Islet of Langerhans (tissue), 1 donor: ENCODE data around the gene C1orf21.
"Not testable (repeated sequence)": the region's sequence is repeated elsewhere in the genome, so short reads cannot be mapped to it uniquely, and the experiment has no call there.

Source experiments
- FAIRE-seq: peaks from one replicate; lab custom pipeline; 2011; peaks lifted over from hg19 to GRCh38; lab: Jason Lieb, UNC

Gene C1orf21

DNA sequence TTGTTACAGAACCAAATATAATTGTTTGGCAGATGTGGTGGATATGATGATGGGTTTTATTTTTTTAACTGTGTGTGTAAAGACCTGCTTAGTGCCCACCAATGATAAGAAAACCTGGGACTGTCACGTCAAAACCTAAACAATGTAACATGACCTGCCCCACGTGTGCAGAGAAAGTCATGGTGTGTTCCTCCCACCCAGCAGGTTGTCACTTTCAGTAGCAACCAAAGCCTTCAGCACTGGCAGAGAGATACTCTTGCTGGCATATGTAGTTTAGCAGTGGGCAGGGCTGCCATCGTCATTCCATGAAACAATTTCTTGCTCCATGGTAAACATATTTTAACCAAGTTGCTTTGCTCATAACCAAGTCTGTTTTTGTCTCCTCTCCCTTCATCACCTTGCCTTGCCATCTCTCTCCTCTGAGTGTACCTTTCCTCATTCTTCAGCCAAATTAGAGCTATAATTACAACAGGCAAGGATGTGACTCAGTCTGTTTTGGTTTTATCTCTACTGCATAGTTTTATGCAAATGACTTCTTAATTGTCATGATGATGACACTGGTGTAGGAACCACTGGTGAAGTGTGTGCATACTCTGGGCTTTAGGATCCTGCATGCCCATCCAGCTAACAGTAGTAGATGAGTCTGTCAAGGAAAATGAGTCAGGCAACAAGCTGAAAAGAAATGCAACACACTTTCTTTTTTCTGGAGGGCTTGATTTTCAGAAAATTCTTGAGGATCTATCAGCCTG lies 217.5 kb downstream of the C1orf21 start:
- no peak for FAIRE-seq

DNA sequence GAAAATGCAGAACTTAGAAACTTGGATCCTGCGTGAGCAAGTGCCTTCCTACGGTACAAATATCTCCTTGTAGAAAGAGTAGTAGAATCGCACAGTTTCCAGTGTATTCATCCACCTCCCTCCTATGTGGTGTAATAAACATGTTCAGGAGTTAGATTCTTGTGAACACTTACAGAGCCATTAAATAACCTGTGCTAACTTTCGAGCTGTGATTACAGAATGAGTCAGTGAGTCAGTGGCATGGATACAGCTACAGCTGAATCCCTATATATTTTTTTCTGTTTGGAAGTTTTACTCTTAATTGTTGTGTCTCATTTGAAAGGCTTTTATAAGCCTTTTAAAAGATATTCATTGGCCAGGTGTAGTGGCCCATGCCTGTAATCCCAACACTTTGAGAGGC lies 219.1 kb downstream of the C1orf21 start:
- no peak for FAIRE-seq

DNA sequence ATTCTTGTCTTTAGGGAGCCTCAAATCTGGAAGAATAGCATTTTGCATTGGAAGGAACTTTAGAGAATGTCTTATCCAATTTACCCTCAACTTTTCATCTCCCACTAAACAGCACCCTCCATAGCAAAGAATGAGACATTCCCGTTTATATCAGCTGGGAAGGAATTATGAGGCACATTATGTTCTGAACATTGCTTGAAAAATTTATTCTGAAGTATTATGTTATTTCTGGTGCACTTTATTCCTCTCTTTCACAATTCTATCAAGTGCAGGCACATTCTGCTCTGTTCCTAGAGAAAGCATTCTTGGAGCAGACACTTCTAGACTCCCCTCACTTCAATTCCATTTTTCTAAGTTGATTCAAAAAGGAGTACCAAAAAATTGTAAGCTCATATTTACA lies 220.0 kb downstream of the C1orf21 start:
- no peak for FAIRE-seq

DNA sequence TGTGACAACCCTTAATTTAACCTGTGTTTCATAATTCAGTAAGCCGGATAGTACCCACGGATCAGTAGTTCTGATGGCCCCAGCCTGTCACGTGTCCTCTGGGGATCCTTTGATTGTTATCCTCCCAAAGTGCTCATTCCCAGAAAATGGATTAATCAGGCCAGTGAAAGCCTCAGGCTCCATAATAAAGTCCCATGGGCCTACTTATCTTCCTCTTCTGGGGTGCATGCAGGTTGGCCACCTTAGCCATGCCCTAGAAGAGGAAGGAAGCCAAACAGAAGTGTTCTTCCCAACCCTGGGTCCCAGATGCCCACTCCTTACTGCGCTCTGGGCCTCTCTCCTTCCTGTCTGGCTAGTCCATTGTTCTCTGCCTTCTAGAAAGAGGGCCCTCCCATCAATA lies 221.8 kb downstream of the C1orf21 start:
- FAIRE-seq: no peak

DNA sequence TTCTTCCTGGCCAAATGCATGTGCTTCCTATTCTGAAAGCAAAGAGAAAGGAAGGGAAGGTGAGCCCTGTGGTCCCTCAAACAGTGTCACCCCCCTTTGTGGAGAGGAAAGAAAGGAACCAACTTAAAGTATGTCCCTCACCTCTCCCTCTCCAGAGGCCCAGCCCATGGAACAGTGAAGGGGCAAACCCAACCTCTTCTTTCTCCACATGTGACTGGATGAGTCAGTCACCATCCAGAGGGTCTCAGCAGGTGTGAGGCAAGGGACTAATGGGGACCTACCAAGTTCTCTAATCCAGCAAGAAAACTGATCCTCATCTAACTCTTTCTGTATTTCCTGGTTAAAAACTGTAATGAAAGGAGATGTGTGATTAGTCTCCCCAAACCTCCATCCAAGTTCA lies 222.2 kb downstream of the C1orf21 start:
- FAIRE-seq: no peak

DNA sequence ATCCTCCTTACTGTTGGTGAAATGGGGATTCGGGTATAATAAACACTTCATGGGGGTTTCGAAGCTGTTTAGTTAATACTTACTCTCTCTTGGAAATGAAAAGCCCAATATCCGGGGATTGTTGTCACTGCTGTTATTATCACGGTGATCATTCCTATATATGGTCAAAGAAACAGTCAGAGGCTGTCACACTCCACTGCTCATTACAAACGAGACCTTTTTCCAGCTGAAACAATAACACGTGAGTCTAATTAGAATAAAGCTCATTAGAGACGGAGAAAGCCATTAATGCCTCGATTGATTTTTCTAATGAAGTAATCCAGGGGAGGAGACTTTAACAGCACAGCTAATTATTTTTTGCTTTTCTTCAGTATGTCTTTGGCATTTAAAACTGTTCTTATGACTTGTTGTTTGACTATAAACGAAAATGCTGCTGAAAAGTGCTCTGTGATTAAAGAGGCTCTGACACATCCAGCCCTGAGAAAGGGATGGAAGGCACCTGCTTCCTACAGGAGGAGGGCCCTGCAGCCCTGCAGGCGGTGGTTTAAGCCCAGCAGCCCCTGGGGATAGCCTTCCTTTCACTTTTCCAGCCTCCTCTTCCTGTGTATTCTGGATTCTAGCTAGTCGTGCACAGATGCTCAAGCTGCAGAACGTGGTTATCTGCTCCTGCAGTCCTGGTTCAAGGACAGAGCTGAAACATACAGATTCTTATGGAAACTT lies 224.2 kb downstream of the C1orf21 start:
- no peak for FAIRE-seq

DNA sequence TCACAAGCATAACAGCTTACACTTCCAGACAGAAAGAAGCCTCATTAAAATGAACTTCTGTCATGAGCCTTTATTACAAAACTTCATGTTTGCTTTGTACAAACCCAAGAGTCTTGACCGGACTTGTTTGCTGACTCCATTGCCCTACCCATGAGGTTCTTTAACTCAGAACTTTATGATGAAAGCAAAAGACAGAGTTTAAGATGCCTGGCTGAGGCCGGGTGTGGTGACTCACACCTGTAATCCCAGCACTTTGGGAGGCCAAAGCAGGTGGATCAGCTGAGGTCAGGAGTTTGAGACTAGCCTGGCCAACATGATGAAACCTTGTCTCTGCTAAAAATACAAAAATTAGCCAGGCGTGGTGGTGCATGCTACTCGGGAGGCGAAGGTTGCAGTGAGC lies 225.4 kb downstream of the C1orf21 start:
- not testable (repeated sequence) for FAIRE-seq

DNA sequence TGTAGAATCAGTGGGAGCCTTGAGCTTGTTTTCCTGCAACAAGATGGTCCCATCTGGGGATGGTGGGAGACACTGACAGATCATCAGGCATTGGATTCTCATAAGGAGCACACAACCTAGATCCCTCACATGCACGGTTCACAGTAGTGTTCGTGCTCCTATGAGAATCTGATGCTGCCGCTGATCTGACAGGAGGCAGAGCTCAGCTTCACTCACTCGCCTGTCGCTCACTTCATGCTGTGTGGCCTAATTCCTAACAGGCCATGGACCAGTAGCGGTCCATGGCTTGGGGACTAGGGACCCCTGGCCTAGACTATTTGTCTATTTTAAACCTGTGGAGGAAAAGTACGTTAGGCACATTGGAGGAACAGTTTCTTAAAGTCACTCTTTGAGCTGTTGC lies 227.8 kb downstream of the C1orf21 start:
- FAIRE-seq: no peak

DNA sequence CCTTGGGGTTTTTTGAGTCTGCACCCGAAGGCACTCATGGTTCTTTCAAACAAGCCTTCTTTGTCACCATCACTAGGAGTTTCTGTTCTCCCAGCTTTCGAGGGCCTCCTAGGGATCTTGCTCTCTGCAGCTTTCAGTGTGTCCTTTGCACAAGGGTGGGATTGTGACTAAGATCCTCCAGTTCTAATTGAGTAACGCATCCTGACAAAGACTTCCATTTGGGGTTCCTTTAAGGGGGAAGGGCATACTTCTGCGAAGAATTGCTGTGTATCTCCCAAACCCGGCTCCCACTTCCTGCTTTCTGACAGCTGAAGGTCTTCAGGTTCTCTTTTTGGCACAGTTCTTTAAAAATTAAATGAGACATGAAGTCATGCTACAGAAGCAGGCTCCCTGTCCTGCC lies 228.5 kb downstream of the C1orf21 start:
- FAIRE-seq: no peak

DNA sequence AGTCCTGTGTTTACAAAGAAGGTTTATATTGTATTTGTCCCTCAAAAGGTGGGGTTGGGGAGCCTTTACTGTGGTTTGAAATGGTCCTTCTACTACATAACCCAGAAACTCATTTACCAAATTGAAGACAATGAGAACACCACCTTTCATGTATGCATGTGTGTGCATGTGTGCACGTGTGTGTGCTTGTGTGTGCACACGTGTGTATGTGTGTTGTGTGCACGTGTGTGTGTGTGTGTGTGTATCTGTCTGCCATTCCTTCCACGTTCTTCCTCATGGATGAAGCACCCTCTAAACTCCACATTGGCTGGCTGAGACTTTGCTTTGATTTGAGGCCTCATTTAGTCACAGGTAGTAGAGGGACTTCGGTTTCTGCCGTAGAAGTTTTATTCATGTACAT lies 229.7 kb downstream of the C1orf21 start:
- FAIRE-seq: no peak

DNA sequence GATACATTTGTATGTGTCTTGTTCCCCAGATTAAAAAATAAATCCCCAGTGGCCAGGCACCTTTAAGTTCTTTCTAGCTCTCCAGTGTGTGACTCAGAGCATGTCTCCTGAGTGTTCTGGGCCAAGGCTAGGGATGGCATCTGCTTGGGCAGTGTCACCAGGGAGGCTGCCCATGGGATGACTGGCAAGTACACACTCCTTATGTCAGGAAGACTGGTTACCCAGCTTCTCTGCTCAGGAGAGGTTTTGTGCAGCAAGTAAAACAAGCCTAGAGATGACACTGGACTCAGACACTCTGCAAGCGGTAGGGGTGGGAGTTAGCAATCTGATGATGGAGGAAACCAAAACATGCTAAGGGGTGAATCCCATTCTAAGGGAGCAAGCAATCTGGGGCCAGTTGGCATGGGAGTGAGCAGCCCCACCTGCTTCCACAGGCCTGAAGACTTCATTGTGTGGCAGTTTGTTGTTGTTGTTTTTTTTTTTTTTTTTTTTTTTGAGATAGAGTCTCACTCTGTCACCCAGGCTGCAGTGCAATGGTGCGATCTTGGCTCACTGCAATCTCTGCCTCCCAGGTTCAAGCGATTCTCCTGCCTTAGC lies 230.7 kb downstream of the C1orf21 start:
- no peak for FAIRE-seq

DNA sequence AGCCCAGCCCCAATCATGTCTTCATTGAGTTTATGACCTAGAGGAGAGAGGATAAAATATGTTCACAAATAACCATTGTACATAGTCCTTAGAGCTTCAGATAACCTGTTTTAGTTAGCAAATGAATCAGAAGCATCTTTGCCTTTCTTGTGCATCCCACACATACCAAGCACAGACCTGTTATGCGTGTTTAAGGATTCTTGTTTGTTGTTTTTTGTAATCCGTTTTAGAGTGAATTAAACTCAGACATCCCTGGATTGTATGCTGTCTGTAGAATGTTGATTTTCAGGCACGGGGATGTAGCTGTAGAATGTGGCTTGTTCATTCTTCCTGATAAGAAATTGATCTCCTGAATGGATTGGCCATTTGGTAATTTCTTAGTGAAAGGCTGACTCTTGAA lies 232.0 kb downstream of the C1orf21 start:
- FAIRE-seq: no peak

DNA sequence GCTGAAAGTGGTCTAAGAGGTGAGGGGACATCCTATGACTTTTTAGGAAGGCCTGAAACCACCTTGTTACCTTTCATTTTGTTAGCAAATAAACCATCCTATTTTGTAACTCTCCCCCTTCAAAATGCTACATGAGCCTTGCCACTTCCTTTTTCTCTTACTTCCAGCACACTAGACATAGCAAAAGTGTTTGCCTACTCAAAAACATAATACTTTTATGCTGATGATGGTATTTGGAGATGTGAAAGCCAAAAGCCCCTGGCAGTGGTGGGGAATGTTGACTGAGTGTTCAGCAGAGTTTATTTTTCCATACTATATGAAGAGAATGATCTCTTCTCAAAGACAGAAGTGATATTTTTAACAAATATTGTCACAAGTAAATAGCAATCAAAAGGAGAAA lies 233.6 kb downstream of the C1orf21 start:
- FAIRE-seq: no peak

DNA sequence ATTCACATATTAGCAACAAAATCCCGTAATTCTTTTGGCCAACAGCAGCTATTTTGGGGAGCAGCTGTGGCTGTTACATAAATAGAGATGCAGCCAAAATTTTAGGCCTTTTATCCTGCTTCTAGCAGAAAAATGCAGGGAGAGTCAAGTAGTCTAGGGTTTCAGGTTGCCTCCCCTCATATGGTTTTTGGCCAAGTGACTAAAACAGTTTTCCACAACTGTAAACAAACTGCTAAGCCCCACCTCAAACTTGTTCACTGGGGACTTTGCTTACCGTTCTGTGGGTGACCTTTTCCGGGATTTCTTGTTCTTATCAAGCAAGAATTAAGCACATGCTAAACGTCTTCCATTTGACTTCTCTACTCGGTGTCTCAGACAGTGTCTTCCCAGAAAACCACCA lies 234.4 kb downstream of the C1orf21 start:
- FAIRE-seq: no peak

DNA sequence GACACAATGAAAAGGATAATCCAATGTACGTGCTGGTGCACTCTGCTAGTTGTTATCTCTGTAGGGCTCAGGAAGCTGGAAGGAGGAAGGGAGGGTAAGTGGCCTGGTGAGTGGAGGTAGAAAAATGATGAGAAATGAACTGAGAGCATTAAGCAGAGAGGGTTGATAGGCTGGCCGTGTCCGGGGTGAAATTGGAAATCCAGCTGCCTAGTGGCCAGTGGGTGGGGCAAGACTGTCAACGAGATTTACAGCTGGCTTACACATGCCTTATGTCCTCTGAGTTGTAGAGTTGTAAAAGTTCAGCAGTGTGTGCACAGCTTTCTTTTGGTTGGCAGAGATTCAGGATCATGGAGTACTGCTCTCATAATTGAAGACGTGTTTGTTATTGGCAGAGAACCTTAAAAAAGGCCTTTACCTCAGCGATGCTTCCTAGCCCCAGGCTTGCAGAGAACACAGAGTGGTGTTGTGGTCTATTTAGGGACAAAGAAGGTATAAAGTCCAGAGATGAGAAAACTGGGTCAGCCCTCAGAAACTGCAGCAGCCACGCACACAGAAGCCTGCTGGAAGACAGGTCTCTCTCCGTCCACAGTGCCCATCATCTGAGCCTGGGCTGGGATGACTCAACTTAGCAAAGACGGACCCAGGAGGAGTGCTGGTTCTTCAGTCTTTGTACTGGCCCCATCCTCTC lies 235.5 kb downstream of the C1orf21 start:
- FAIRE-seq: no peak

DNA sequence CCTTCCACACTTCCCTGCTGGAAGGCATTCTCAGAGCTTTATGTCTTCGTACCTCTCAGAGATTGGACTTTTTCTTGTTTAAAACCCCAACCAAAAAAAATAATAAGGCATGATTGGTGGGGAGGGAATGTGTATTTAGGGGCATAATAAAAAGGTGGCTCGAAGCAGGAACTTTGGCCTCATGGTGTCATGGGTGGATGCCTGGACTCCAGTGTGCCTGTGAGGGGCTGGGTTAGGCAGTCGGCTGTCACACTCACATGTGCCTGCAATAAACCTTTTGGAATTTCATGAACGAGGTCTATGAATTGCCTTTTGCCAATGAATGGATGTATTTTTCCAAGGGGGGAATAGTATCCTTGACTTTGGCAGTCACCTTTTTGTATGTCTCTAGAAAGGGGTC lies 236.6 kb downstream of the C1orf21 start:
- no peak for FAIRE-seq

DNA sequence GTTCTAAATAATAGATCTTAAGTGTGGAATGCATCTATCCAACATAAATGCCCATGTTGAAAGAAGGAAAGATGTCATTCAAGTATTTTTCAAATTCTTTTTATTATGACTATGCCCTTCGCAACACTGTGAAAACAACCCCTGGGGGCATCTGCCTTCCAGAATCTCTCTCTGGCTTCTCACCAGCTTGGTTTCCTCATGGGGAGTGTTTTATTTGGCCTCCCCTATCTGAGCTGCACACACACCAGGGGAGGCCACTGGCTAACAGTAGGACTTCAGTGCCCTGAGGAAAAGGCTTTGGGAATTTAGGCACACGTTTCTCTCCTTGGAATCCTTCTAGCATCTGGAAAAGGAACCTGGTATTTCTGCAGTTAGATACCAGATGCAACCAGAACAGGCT lies 237.2 kb downstream of the C1orf21 start:
- FAIRE-seq: no peak

DNA sequence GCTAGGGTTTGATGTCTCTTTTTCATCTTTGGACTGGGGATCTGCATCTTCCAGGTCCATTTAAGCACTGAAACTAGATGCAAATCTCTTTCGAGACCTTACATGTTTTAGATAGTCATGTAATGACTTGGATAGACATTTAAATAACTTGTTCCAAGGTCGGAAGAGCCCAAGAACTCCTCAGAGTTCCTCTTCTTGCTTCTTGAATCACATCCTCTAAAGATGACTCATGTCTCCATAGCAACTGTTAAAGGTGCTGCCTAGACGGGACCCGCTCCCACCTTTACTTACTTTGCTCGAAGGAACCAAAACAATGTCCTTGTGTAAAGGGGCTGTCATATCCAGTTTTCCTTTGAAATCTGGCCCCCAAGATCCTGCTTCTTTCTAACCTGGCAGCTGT lies 237.8 kb downstream of the C1orf21 start:
- FAIRE-seq: no peak

DNA sequence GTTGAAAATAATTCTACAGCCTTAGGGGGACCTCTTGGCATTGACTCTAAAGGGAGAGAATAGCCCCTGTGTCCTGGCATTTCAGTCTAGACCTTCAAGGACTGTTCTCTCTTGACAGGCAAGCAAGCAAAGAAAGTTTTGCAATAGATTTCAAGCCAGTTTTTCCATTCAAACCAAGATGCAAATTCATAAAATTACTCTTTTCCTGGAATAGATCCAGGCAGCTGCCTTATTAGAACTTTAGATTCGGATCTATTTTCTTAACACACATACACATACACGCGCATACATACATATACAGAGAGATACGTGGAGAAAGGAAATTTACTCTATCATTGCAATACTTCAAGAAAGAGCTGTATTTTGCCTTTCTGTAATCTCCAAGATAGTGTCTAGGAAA lies 238.4 kb downstream of the C1orf21 start:
- FAIRE-seq: no peak

DNA sequence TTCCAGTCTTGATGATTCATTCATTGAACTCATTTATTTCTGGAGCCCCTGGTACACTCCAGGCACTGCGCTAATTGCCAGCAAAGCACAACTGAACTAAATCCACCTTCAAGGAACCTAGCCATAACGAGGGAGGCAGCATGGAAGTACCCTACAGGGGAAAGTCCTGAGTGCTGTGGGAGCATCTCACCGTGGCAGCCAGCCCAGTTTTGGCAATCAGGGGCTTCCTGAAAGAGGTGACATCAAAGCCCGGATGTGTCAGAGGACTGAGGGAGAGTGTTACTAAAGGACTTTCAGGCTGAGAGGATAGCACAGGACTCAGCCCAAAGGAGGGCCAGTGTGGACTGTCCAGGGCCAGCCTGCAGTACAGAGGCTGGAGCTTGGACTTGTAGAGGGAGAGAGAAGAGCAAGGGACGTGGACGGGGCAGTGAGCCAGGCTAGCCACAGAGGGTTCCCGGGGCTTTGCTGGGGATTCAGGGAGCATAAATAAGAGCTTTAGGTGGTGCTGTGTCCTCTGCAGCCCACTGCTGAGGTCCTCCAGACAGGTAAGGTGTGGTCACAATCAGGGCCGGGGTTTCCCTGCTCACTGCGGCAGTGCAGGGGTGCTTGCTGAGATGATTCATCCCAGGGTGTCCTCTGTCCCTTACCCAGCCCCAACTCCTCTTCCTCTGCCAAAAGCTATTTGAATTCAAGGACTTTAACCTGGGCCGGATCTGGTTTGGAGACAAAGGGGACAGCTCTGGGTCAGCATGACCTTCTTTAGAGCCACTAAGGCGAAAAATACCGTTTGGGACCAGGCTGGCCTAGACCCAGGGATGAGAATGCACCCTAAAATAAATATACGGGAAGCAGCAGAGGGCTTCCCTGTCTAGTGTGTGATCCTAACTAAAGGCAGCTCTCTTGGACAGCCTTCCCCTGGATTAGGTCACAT lies 239.5 kb downstream of the C1orf21 start:
- no peak for FAIRE-seq

DNA sequence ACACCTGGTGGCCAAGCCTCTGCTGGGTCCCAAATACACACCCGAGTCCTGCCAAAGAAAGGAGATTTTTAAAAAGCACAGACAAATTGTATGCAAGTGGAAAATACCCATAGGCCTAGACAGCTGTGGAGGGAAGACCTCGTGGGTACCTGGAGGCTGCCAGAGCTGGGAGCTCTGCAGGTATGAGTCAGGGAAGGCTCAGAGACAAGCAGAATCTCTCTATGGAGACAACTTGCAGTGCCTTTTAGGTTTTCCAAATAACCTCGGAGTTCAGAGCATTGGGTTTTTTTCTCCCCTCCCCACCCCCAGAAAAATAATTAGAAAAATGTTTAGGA lies 240.1 kb downstream of the C1orf21 start:
- no peak for FAIRE-seq

DNA sequence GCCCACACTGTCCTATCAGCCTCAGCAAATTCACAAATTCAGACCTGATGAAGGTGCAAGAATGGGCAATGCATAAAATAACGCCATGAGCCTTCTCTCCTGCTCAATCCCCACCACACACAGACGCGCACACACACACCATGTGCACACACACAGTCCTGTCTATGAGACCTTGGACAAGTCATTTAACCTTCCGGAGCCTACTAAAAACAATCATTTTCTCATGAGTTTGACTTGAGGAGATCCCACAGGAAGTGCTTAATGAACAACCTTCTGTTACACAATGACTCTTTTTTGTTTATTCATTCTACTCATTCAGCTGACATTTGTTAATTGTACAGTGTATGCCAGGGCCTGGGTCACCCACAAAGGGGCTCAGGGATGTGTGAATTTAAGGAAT lies 242.4 kb downstream of the C1orf21 start:
- FAIRE-seq: no peak
